Measurements from ENCODE around the gene TMEM150A. TPM values are rescaled to one million over a fixed set of nuclear protein-coding genes. Genes with fewer than 3 reads are reported as not detected.
"Not testable (repeated sequence)": the region's sequence is repeated elsewhere in the genome, so short reads cannot be mapped to it uniquely, and the experiment has no call there.

Gene TMEM150A
- polyA plus RNA-seq, result 10 to 100 TPM; 23.5 to 30.3 (median 28.4) TPM

- WGBS, 3 donors, result 1% methylated on average over 50 to 73 of the region's 73 CpGs
- peak within 1 kb of the TSS; percentile 73 for H3K27ac ChIP-seq (ENCODE audit: low read depth, low read length)
Observed at GRCh38 chr2:85602476-85603234, at the start of gene TMEM150A. TMEM150A (minus strand) TSS chr2:85602698; CDS start chr2:85601948, 750 bp downstream.

DNA sequence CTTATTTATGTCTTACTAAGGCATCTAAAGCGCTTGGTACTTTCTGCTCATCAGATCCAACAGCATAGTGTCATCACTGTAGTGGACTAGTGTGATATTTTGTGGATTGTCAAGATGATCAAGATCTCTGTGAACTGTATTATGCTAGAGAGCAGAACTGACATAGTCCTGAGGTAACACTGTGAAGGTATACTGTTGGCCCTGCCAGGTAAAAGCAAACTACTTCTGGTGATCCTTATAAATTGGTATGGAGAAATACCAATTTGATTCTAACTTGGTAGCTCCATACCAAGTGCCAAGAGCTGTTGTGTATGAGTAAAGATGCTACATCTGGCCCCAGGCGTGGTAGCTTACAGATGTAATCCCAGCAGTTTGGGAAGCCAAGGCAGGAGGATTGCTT, 49.6 kb upstream of the TMEM150A start:
- no peak overlapping the region for H3K27ac ChIP-seq (ENCODE audit: low read depth, low read length)
- 96 to 98% (median 98%) methylated on average over 2 of the region's 2 CpGs for WGBS, 3 donors

DNA sequence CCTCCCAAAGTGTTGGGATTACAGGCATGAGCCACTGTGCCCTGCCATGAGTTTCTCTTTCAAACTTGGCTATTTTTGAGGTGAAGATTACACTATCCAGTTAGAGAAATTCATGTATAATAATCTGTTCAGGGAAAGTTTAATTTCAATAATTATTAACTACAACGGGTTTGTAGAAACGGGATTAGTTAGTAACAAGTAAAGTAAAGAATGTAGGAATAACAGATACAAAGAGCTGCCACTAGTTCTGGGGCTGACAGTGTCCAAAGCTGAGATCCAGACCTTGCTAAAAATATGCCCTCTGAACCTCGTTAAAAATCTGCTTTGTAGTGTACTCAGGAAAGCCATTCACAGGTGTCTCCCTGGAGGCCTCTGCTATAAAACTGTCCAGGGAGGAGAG, 48.6 kb upstream of the TMEM150A start:
- WGBS, 3 donors, result 51 to 87% (median 86%) methylated on average over 3 of the region's 3 CpGs
- no peak overlapping the region for H3K27ac ChIP-seq (ENCODE audit: low read depth, low read length)

- H3K27ac ChIP-seq (ENCODE audit: low read depth, low read length), result no peak overlapping the region
- 92 to 100% (median 99%) methylated on average over 4 of the region's 4 CpGs for WGBS, 3 donors
Observed at GRCh38 chr2:85650456-85650855, 48.0 kb upstream of the TMEM150A start.

- no peak overlapping the region for H3K27ac ChIP-seq (ENCODE audit: low read depth, low read length)
- 77 to 90% (median 87%) methylated on average over 9 of the region's 9 CpGs for WGBS, 3 donors
Observed at GRCh38 chr2:85649201-85650190, 47.0 kb upstream of the TMEM150A start.

- no peak overlapping the region for H3K27ac ChIP-seq (ENCODE audit: low read depth, low read length)
- 54 to 67% (median 60%) methylated on average over 2 of the region's 2 CpGs for WGBS, 3 donors
Observed at GRCh38 chr2:85648619-85649018, 46.1 kb upstream of the TMEM150A start.

DNA sequence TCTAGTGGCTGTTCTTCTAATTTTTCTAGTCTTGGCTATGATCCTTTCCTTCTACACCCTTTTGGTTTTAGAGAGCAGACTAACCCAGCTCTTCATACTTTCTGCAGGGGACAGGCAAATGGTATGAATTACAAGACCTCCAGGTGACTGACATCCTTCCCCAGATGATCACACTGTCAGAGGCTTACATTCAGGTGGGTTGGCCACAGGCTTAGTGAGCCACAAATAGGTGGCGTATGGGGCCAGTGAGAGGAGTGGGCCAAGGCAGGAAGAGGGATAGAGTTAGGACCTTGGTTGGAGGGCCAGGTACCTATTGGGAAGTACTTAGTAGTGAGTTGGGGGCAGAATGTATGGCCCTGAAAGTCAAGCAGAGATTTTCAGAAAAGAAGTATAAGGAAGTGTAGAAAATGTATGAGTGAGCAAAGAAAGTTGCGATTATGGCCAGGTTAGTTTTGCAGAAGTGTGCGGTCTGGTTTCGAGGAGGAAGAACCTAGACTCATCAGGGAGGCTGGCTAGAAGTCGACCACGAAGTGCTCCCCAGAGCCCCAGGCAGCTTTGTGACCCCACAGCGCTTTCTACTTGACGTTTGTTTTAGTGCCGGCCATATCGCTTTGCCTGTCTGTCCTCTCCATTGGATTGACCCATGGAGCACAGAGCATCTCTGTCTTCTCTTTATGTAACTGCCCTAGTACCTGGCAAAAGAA, 45.5 kb upstream of the TMEM150A start:
- 81 to 95% (median 84%) methylated on average over 10 of the region's 10 CpGs for WGBS, 3 donors
- H3K27ac ChIP-seq (ENCODE audit: low read depth, low read length), result no peak overlapping the region

DNA sequence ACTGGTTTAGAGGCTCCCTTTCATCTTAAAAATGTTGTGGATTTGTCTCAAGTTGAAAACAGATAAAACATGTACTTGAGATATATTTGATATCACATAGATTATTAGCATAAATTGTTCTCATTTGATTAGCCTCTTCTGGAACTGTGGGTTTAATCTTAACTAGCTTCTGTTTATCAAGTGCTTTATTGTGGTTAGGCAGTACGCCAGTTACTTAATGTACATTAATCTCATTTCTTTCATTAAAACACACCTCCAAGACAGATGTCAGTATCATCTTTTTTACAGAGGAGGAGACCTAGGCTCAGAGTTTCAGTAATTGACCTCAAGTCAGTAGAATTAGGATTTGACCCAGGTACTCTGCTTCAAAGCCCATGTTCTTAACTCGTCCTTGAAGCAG, 43.7 kb upstream of the TMEM150A start:
- WGBS, 3 donors, result 89 to 93% (median 89%) methylated on average over 2 of the region's 2 CpGs
- no peak overlapping the region for H3K27ac ChIP-seq (ENCODE audit: low read depth, low read length)

DNA sequence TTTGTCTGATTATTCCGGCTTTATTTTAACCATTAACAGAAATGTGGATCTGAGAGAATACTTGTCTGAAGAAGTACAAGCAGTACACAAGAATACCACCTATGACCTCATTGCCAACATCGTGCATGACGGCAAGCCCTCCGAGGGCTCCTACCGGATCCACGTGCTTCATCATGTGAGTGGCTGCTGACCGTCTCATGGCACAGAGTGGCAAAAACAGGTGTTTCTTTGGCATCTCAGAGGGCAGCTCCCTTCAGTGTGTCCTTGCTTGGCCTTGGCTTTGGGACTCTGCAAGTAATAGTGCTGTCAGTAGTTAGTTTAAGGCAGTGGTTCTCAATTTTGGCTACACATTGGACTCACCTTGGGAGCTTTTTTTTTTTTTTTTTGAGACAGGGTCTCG, 42.4 kb upstream of the TMEM150A start:
- 95% methylated on average over 7 to 8 of the region's 8 CpGs for WGBS, 3 donors
- no peak overlapping the region for H3K27ac ChIP-seq (ENCODE audit: low read depth, low read length)

DNA sequence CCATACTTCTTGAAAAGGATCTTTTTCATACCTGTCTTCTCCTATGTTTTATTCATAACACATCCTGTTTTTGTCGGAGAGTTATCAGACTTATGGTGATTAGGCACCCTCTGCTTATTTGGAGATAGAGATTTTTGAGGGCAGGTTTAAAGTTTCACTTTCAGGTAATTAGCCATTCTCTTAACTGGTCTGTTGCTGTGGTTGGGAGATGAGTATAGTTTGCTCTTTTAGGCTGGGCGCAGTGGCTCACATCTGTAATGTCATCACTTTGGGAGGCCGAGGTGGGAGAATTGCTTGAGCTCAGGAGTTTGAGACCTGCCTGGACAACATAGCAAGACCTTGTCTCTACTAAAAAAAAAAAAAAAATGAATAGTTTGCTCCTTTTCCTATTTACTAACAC, 40.2 kb upstream of the TMEM150A start:
- WGBS, 3 donors, result 79 to 94% (median 93%) methylated on average over 3 of the region's 3 CpGs

DNA sequence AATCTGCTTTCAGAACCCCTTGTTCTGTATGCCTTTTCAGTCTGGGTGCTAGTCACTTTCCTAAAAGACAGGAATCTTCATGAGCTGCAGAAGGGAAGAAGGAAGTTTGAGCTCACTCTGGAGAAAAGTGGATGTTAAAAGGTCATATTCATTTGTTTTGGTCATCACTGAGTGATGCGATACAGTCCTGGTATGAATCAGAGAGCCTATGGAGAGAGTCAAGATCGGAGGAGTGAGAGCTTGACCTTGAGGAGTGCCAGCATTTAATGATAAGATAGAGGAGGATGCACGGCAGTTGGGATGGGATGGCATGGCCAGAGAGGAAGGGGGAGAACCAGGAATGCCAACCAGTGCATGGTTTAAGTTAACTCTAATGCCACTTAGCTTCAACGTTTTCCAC, 33.1 kb upstream of the TMEM150A start:
- no peak overlapping the region for H3K27ac ChIP-seq (ENCODE audit: low read depth, low read length)
- WGBS, 3 donors, result 47 to 74% (median 70%) methylated on average over 4 of the region's 4 CpGs

More for the DNA sequence above, 40.2 kb upstream of the TMEM150A start:
- H3K27ac ChIP-seq (ENCODE audit: low read depth, low read length), result no peak overlapping the region

DNA sequence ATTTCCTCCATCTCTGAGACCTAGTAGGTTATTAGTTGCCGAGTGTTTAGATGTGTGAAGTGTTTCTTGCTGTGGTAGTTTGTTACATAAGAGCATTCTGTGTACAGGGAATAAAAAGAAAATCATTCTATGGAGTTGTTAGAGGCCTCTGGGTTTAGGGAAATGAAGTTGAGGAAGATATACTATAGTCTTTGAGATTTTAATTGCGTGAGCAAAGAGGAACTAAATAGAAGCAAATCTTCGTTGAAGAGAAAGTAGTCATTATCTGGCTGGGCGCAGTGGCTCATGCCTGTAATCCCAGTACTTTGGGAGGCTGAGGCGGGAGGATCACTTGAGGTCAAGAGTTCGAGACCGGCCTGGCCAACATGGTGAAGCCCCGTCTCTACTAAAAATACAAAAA, 32.5 kb upstream of the TMEM150A start:
- no peak overlapping the region for H3K27ac ChIP-seq (ENCODE audit: low read depth, low read length)
- WGBS, 3 donors, result 77 to 87% (median 78%) methylated on average over 8 of the region's 8 CpGs

GRCh38 chr2:85631316-85631715, 28.8 kb upstream of the TMEM150A start:
- 79 to 89% (median 89%) methylated on average over 3 of the region's 3 CpGs for WGBS, 3 donors
- no peak overlapping the region for H3K27ac ChIP-seq (ENCODE audit: low read depth, low read length)

- H3K27ac ChIP-seq (ENCODE audit: low read depth, low read length), result no peak overlapping the region
- WGBS, 3 donors, result 56 to 77% (median 67%) methylated on average over 2 of the region's 2 CpGs
Observed at GRCh38 chr2:85628658-85629057, 26.2 kb upstream of the TMEM150A start.

GRCh38 chr2:85623991-85624390, 21.5 kb upstream of the TMEM150A start:
- 75 to 96% (median 89%) methylated on average over 5 of the region's 5 CpGs for WGBS, 3 donors

GRCh38 chr2:85621338-85621737, 18.8 kb upstream of the TMEM150A start:
- 91 to 100% (median 93%) methylated on average over 1 of the region's 1 CpG for WGBS, 3 donors
- no peak overlapping the region for H3K27ac ChIP-seq (ENCODE audit: low read depth, low read length)

More at GRCh38 chr2:85623991-85624390, 21.5 kb upstream of the TMEM150A start:
- no peak overlapping the region for H3K27ac ChIP-seq (ENCODE audit: low read depth, low read length)

DNA sequence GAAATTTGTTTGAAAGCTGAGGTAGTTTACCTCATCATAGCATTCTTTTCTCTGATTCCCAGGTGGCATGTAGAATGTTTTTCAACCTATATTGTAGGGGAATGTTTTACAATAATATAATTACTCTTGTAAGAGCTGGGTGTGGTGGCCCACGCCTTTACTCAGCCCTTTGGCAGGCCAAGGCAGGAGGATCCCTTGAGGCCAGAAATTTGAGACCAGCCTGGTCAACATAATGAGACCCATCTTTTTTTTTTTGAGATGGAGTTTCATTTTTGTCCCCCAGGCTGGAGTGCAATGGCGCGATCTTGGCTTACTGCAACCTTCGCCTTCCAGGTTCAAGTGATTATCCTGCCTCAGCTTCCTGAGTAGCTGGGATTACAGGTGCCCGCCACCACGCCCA, 17.1 kb upstream of the TMEM150A start:
- WGBS, 3 donors, result 92 to 95% (median 94%) methylated on average over 6 of the region's 6 CpGs

GRCh38 chr2:85617723-85618122, 15.2 kb upstream of the TMEM150A start:
- H3K27ac ChIP-seq (ENCODE audit: low read depth, low read length), result not testable (repeated sequence)
- 72 to 89% (median 86%) methylated on average over 5 of the region's 5 CpGs for WGBS, 3 donors

More for the DNA sequence above, 17.1 kb upstream of the TMEM150A start:
- no peak overlapping the region for H3K27ac ChIP-seq (ENCODE audit: low read depth, low read length)

DNA sequence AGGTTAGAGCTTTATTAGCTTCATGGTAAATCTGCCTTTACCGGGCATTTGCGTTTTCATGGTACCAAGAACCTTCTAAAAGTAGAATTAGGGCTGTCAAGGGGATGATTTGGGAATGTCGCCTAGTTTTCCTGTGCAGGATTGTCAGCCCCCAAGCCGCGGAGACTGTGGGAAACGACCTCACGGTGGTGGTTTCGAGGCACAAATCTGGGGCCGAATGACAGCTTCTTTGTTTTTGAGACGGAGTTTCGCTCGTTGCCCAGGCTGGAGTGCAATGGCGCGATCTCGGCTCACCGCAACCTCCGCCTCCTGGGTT, 12.9 kb upstream of the TMEM150A start:
- H3K27ac ChIP-seq (ENCODE audit: low read depth, low read length), result no peak overlapping the region
- WGBS, 3 donors, result 81 to 90% (median 88%) methylated on average over 17 of the region's 17 CpGs
